Fibroblast of pulmonary artery (primary cell): ENCODE data around the gene MAP3K13.

ENCODE experiments used
- DNase-seq: peaks from one replicate; pipeline ENCODE4 v3.0.0-alpha.2; 2010; ENCODE audit warnings: low read depth
- H3K4me3 ChIP-seq: replicated peaks from 2 replicates; pipeline ENCODE4 v1.5.1; 2011; ENCODE audit warnings: low read depth, mild to moderate bottlenecking, control low read depth, low read length, moderate library complexity
- CTCF ChIP-seq: IDR thresholded peaks from 2 replicates; pipeline ENCODE4 v1.5.1; 2011; ENCODE audit warnings: mild to moderate bottlenecking, control low read depth, low read length, inconsistent platforms; ENCODE audit errors: missing control alignments

MAP3K13 gene

GRCh38 chr3:185320949-185321348, 42.0 kb upstream of the MAP3K13 start:
- no peak for DNase-seq

GRCh38 chr3:185322101-185322719, 40.7 kb upstream of the MAP3K13 start:
- no peak for TF ChIP-seq CTCF
- H3K4me3 ChIP-seq, result no peak overlapping the region
- no peak for DNase-seq

More at GRCh38 chr3:185320949-185321348, 42.0 kb upstream of the MAP3K13 start:
- no peak for TF ChIP-seq CTCF
- no peak overlapping the region for H3K4me3 ChIP-seq

DNA sequence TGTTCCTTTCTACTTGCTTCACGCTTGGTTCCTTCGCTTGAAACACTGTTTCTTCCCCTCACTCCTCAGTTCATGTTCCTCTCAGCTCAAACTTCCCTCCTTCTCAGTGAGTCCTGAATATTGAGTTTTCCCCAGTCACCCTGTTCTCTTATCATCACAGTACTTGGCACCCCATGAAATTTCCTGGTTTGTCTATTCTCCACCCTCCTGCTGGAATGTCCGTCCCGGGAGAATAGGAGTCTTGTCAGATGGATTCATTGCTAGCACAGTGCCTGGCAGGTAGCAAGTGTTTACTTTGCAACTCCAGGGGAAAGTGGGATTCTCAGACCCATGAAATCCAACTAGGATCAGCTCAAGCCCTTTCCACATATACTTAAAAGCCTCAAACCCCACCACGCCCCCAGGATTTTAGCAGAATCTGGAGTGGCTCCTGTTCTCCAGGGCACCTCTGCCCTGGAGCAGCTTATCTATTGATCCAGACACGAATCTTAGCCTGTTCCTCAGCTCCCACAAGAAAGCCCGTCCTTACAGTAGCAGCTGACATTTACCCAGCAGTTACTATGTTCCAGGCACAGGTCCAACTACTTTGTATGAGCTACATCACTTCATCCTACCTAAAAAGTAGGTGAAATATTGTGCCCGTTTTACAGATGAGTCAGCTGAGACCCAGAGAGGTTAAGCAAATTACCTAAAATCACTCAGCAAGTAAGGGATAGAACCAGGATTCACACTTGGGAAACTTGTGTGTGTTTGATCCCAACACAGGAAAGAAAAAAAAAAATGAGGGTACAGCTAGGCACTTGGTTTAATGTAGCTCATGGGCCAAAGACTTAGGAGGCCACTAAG, 36.8 kb upstream of the MAP3K13 start:
- no peak for DNase-seq
- H3K4me3 ChIP-seq, result no peak overlapping the region
- no peak for TF ChIP-seq CTCF

GRCh38 chr3:185327062-185327461, 35.9 kb upstream of the MAP3K13 start:
- no peak for TF ChIP-seq CTCF
- no peak for DNase-seq
- no peak overlapping the region for H3K4me3 ChIP-seq

DNA sequence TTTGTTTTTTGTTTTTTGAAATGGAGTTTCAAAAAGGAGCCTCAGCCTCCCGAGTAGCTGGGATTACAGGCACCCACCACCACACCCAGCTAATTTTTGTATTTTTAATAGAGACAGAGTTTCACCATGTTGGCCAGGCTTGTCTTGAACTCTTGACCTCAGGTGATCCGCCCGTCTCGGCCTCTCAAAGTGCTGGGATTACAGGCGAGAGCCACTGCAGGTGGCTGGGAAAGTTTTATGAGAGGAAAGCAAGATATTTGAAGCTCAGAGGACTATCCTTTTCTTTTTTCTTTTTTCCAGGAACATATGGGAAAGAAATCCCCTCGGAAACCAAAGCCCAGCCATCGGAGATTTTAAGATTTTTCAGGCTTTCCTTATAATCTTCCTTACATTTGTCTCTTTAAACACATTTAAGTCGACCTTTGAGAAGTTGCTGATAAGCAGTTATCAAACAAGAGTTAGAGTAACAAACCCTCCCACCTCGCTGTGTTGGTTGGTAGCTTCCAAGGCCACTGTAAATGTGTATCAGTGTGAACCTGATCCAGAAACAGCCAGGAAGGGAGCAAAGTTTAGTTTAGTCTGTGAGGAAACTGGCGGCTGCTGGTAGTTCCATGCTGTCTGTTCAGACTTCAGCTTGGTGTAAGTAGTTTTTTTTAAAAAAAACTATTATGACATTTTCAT, 34.5 kb upstream of the MAP3K13 start:
- TF ChIP-seq CTCF, result no peak
- H3K4me3 ChIP-seq, result no peak overlapping the region
- no peak for DNase-seq

- no peak for DNase-seq
- H3K4me3 ChIP-seq, result no peak overlapping the region
- TF ChIP-seq CTCF, result no peak
Measured at GRCh38 chr3:185330238-185330637, 32.7 kb upstream of the MAP3K13 start.
